Heart left ventricle (tissue), 16 donors: ENCODE results near the gene GNB3. TPM values are rescaled to one million over a fixed set of nuclear protein-coding genes. Genes with fewer than 3 reads are reported as not detected.
"Not testable (repeated sequence)": the region's sequence is repeated elsewhere in the genome, so short reads cannot be mapped to it uniquely, and the experiment has no call there.

Experiments used
- ATAC-seq, 4 donors: fragments of 200-7000 bp; cut with Tn5 transposase; one replicate each; pipeline ENCODE4 v1.9.1; 2020 to 2022; ENCODE audit warnings: moderate library complexity in 4 of 4, mild to moderate bottlenecking in 3 of 4, moderate number of reproducible peaks in 1 of 4
- DNase-seq, 5 donors: peaks; one replicate each; pipeline ENCODE4 v3.0.0-alpha.2; 2020
- H3K27ac ChIP-seq, 12 donors: fragments of 200-600 bp; sonication (generic) in 4 of 12; one replicate each; pipeline versions ENCODE4 v1.5.0 to v1.8.0; 2016 to 2022; ENCODE audit warnings: mild to moderate bottlenecking in 2 of 12
- H3K27me3 ChIP-seq, 9 donors: fragments of 200-600 bp; sonication (generic) in 2 of 9; one replicate each; pipeline versions ENCODE4 v1.5.1 to v1.8.0; 2016 to 2022; ENCODE audit warnings: mild to moderate bottlenecking in 3 of 9
- H3K36me3 ChIP-seq, 9 donors: fragments of 200-600 bp; sonication (generic) in 2 of 9; one replicate each; pipeline versions ENCODE4 v1.5.0 to v1.8.0; 2018 to 2022; ENCODE audit warnings: mild to moderate bottlenecking in 2 of 9
- H3K4me1 ChIP-seq, 12 donors: fragments of 200-600 bp; sonication (generic) in 4 of 12; one replicate each; pipeline versions ENCODE4 v1.5.0 to v1.8.0; 2016 to 2022; ENCODE audit warnings: mild to moderate bottlenecking in 3 of 12
- H3K4me3 ChIP-seq, 12 donors: fragments of 200-600 bp; sonication (generic) in 4 of 12; one replicate each; pipeline versions ENCODE4 v1.5.0 to v1.8.0; 2017 to 2022; ENCODE audit warnings: mild to moderate bottlenecking in 9 of 12, moderate library complexity in 4 of 12
- H3K9me3 ChIP-seq, 12 donors: fragments of 200-600 bp; sonication (generic) in 4 of 12; one replicate each; pipeline versions ENCODE4 v1.5.0 to v1.8.0; 2016 to 2022; ENCODE audit warnings: mild to moderate bottlenecking in 1 of 12
- POLR2A ChIP-seq, 2 donors: fragments of 450-650 bp; IDR thresholded peaks; one replicate each; pipeline ENCODE4 v1.6.1; 2017; ENCODE audit warnings: antibody characterized with exemption in 2 of 2, mild to moderate bottlenecking in 2 of 2, moderate library complexity in 2 of 2
- WGBS, 4 donors: extraction: QIAGEN DNeasy Blood & Tissue Kit in 2 of 4; methylation state at CpG; one replicate each; pipeline versions ENCODE4 v1.1.5 to v1.1.7; 2013 to 2018; 5-methylcytosine and 5-hydroxymethylcytosine counted together
- intact Hi-C, 10 donors: fragments of 100-400 bp; cut with DNase I; formaldehyde crosslinking; loops; one replicate each; pipeline versions ENCODE4 v1.11.1 to v1.14.2; 2022
- polyA plus RNA-seq, 2 donors: library from polyadenylated mRNA; stranded (reverse); fragments of 200-250 nt; gene quantifications; one replicate each; pipeline ENCODE4 v1.2.3, GENCODE V29; 2013
- total RNA-seq, 9 donors: library from RNA; depleted of rRNA in 2 of 9; stranded (reverse); fragments of >200 nt in 2 of 9; fragmentation: NEBNext Ultra II Directional in 3 of 9; extraction: Animal tissue kit (Norgen Biotek cat#: 25700) in 3 of 9; gene quantifications; one replicate each; pipeline versions ENCODE4 v1.1.0 to v1.2.4, GENCODE V29; 2016 to 2023
- TF ChIP-seq, protein P1 (sequence below), 12 donors: fragments of 200-600 bp; sonication (generic) in 4 of 12; IDR thresholded peaks; one replicate each; pipeline versions ENCODE4 v1.5.0 to v1.8.0; 2018 to 2022; ENCODE audit warnings: antibody characterized with exemption in 12 of 12, mild to moderate bottlenecking in 5 of 12
- donor health status: ischemic (EF 13 %, LVEDD 7.1; RV severe dilation, severe dysfunction).
- donor health status: healthy with polysubstance abuse.
- donor health status: DM: no; HTN: yes; CAD: no.
- donor health status: DM: no; HTN: no; CAD: no.
- donor health status: ischemic (EF 25% LVEDD 6.9; RV normal size, moderate dysfunction).
- donor health status: ischemic (EF 25% LVEDD 5.7; RV mildly dilated, moderate dysfunction).
- donor health status: healthy.
- donor health status: DM: yes; HTN: yes; CAD: no.
- donor health status: ischemic (EF 35%, LVEDD 5.7; RV mildly dilated, moderate dysfunction).
- donor health status: nonischemic (EF 11% LVEDD 7.7; RV severe dilation, severe dysfunction).
- donor health status: DM: yes; HTN: yes; CAD: no.
- donor health status: PGD.
- donor health status: ischemic (EF 29% LVEDD 5.4; RV normal size, mild dysfunction).
- donor health status: nonischemic (EF 23%, LVEDD 6.1; RV moderate dilation, normal function).

Gene GNB3
- total and polyA plus RNA-seq, 11 donors = 0.64 to 12.4 (median 6.2) TPM

DNA sequence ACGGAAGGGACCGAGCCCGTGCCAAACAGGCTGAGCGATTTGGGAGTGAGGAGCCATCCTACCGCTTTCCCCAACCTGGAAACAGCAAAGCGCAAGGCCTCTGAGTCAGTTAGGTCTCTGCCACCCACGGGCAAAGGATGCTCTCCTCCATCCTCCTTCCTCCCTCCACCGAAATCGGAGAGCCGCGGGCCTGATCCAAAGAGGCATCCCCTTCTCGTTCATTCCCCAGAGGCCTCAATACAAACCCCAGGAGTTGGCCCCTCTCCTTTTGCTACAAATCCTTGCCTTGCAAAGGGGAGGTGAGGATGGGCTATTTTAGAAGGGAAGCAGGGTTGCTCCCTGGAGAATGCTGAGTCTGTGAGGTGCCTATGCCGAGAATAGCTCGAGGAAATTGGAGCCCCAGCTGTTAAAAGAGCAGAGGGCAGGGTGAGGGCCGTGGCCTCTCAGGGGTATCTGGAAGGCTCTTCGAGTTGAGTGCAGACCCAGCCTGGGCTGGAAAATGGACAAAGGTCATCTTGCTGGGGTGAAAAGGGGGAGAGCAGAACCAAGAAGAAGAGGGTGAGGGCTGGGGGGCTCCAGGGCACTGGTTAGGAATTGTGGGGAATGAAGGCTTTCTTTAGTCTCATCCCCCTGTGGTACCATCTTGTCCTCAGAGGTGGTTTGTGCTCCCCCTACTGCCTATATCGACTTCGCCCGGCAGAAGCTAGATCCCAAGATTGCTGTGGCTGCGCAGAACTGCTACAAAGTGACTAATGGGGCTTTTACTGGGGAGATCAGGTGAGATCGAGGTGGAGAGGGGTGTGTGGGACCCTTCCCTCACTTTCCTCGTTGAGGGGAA is 27.7 kb downstream of the GNB3 start:
- no peaks in the 10 kb centered on the region for H3K9me3 ChIP-seq
- peaks cover 15 to 52% (median 44%) of the 10 kb centered on the region in 12 donors for H3K4me1 ChIP-seq
- DNase-seq (peak in 1 of 5 donors; percentile 22), ATAC-seq (no peak)
- peaks cover 0 to 57% (median 49%) of the 10 kb centered on the region in 9 donors for H3K36me3 ChIP-seq
- peak overlapping the region; percentile 96 to 100 (median 99) for H3K27ac ChIP-seq
- H3K27me3 ChIP-seq = no peaks in the 10 kb centered on the region
- TF ChIP-seq, protein P1, sequence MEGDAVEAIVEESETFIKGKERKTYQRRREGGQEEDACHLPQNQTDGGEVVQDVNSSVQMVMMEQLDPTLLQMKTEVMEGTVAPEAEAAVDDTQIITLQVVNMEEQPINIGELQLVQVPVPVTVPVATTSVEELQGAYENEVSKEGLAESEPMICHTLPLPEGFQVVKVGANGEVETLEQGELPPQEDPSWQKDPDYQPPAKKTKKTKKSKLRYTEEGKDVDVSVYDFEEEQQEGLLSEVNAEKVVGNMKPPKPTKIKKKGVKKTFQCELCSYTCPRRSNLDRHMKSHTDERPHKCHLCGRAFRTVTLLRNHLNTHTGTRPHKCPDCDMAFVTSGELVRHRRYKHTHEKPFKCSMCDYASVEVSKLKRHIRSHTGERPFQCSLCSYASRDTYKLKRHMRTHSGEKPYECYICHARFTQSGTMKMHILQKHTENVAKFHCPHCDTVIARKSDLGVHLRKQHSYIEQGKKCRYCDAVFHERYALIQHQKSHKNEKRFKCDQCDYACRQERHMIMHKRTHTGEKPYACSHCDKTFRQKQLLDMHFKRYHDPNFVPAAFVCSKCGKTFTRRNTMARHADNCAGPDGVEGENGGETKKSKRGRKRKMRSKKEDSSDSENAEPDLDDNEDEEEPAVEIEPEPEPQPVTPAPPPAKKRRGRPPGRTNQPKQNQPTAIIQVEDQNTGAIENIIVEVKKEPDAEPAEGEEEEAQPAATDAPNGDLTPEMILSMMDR (IDR thresholded peaks at IDR 0.05) = no peak
- no peak for TF ChIP-seq POLR2A (IDR thresholded peaks at IDR 0.05)
- peak overlapping the region; percentile 77 to 100 (median 98) for H3K4me3 ChIP-seq
- intact Hi-C loops = loop anchor here in 2 of 10 donors (5.0 to 10.0 kb wide), 3 partner anchors 96 to 244 kb away; partner anchors contain the start of gene MLF2 (in 2 of the 2)
- 7 to 10% (median 8%) methylated on average over 16 to 22 of the region's 22 CpGs for WGBS, 4 donors

DNA sequence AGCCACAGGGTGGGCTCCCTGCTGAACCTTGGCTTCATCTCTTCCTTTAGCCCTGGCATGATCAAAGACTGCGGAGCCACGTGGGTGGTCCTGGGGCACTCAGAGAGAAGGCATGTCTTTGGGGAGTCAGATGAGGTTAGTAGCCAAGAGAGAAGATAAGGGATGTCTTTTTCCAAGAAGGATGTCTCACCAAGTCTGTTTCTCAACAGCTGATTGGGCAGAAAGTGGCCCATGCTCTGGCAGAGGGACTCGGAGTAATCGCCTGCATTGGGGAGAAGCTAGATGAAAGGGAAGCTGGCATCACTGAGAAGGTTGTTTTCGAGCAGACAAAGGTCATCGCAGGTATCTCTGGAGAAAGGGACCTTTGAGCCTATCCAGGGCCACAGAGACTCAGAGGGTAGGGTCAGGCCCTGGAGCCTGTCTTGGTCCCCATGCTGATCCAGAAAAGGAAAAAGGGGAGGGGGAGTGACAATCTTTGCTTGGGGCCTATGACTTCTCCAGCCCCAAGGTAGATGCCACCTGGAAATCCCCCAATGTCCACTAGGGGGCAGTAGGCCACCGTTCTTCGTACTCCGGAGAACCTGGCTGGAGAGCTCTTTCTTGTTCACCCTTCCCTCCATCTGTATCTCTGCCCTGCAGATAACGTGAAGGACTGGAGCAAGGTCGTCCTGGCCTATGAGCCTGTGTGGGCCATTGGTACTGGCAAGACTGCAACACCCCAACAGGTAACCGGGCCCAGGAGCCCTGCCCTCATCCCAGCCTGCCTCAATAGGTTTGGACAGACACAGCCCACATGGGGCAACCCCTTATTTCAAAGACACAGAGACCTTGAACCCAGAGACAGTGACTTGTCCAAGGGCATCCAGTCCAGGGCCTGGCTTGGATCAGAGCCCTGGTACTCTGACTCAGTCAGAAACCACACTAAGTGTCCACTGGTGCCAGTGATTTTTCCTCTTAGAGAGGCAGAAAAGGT is 28.6 kb downstream of the GNB3 start:
- peak; percentile 77 to 80 (median 78) for DNase-seq
- ATAC-seq = peak in 1 of 4 donors; percentile 8
- Histone ChIP-seq H3K4me1 (peaks cover 15 to 58% (median 47%) of the 10 kb centered on the region in 12 donors), H3K27ac (peak overlapping the region in 11 of 12 donors; percentile 29 to 100 (median 99)), H3K4me3 (peak overlapping the region in 10 of 12 donors; percentile 77 to 100 (median 98)), H3K27me3 (no peaks in the 10 kb centered on the region), H3K36me3 (peaks cover 0 to 48% (median 41%) of the 10 kb centered on the region in 9 donors), H3K9me3 (no peaks in the 10 kb centered on the region)
- intact Hi-C loops = loop anchor here in 4 of 10 donors (5.0 to 10.0 kb wide), 6 partner anchors 58 to 243 kb away; partner anchors contain the start of genes MLF2 (in 2 of the 4) and ATN1 (in 1 of the 4)
- 28 to 41% (median 33%) methylated on average over 9 to 12 of the region's 12 CpGs for WGBS, 4 donors
- peak in 1 of 2 donors; percentile 15 for TF ChIP-seq POLR2A (IDR thresholded peaks at IDR 0.05)
- TF ChIP-seq, protein P1 (IDR thresholded peaks at IDR 0.05) = peak; percentile 85 to 95 (median 92)

DNA sequence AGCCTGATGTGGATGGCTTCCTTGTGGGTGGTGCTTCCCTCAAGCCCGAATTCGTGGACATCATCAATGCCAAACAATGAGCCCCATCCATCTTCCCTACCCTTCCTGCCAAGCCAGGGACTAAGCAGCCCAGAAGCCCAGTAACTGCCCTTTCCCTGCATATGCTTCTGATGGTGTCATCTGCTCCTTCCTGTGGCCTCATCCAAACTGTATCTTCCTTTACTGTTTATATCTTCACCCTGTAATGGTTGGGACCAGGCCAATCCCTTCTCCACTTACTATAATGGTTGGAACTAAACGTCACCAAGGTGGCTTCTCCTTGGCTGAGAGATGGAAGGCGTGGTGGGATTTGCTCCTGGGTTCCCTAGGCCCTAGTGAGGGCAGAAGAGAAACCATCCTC is 29.6 kb downstream of the GNB3 start:
- H3K9me3 ChIP-seq, DNase-seq, ATAC-seq, H3K27me3 ChIP-seq, H3K4me3 ChIP-seq: not testable (repeated sequence)
- H3K4me1 ChIP-seq = peaks cover 15 to 60% (median 47%) of the 10 kb centered on the region in 12 donors
- peaks cover 0 to 39% (median 32%) of the 10 kb centered on the region in 9 donors for H3K36me3 ChIP-seq
- peak overlapping the region in 1 of 12 donors; percentile 96 for H3K27ac ChIP-seq
- 45 to 67% (median 58%) methylated on average over 4 of the region's 4 CpGs for WGBS, 4 donors
- intact Hi-C loops = loop anchor here in 3 of 10 donors (5.0 to 10.0 kb wide), 4 partner anchors 57 to 97 kb away; partner anchors contain the start of gene ATN1 (in 1 of the 3)
